ENCODE results near the gene SCG5.

- TF ChIP-seq CTCF (IDR thresholded peaks at IDR 0.05; ENCODE audit: low read depth, low read length, missing input control) (no peak), ATF3 (IDR thresholded peaks at IDR 0.05) (no peak), MAX (IDR thresholded peaks at IDR 0.05) (no peak), RAD21 (IDR thresholded peaks at IDR 0.05) (no peak), JUND (IDR thresholded peaks at IDR 0.05) (no peak)
Observed at GRCh38 chr15:32717426-32718226, 76.1 kb downstream of the SCG5 start, which contains the start of gene GREM1.

Data from liver (tissue), 3 donors.